ENCODE results near the gene GGTLC2. TPM values are rescaled to one million over a fixed set of nuclear protein-coding genes. Genes with fewer than 3 reads are reported as not detected.
"Not testable (repeated sequence)": the region's sequence is repeated elsewhere in the genome, so short reads cannot be mapped to it uniquely, and the experiment has no call there.

GGTLC2 gene
- total RNA-seq, 1 donor from 2014 or later, result 6.5 TPM

DNA sequence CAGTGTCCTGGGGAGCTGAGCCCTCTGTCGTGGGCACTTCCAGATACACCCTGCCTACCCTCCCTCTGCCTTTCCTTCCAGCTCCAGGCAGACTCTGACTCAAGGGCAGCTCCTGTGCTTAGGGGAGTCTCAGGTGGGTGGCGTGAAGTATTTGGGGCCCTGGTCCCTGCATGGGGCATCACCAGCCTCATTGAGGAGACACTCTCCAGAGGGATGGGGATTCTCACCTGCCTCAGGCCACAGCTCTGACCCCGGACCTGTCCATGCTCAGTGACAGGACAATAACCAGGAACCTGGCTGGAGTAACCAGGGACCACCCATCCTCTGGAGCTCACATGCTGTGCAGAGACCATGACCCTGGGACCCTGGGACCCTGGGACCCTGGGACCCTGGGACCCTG is 41.2 kb downstream of the GGTLC2 start:
- no peaks in the 10 kb centered on the region for H3K27me3 ChIP-seq
- no peak for DNase-seq

DNA sequence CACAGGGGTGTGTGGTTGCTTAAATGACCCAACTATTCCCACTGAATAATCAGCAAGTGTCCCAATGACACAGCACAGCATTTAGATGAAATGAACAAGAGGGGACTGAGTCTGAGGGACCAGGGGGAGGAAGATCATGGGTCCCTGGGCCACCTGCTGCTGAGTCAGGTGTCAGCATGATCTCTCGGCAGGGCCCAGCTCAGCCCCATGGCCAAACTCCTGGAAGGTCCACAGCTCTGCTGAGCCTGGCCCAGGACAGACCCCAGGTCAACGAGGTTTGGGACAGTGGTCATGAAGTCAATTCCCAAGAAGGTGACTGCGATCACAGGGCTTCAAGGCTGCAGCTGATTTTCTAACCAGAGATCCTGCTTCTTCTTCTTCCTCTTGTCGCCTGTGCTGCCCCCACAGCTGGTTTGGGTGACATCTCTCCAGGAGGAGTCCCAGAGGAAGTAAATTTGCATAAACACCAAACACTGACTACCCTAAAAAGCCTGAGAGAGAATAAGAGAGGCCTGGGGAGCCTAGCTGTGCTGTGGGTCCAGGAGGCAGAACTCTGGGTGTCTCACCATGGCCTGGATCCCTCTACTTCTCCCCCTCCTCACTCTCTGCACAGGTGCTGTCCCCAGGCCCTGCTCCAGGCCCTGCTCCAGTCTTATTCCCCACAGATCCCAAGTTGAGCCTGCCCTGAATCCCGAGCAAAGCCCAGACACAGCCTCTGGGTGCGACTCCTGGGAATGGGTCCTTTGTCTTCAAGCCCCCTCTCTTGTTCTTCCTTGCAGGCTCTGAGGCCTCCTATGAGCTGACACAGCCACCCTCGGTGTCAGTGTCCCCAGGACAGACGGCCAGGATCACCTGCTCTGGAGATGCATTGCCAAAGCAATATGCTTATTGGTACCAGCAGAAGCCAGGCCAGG is 42.0 kb downstream of the GGTLC2 start:
- ATAC-seq; H3K9me3 ChIP-seq; H3K27ac ChIP-seq; H3K4me1 ChIP-seq; H3K27me3 ChIP-seq; H3K4me3 ChIP-seq; intact Hi-C loops (cut with DNase I); H3K36me3 ChIP-seq; DNase-seq: not testable (repeated sequence)

More for the DNA sequence above, 41.2 kb downstream of the GGTLC2 start:
- TF ChIP-seq, protein P1, sequence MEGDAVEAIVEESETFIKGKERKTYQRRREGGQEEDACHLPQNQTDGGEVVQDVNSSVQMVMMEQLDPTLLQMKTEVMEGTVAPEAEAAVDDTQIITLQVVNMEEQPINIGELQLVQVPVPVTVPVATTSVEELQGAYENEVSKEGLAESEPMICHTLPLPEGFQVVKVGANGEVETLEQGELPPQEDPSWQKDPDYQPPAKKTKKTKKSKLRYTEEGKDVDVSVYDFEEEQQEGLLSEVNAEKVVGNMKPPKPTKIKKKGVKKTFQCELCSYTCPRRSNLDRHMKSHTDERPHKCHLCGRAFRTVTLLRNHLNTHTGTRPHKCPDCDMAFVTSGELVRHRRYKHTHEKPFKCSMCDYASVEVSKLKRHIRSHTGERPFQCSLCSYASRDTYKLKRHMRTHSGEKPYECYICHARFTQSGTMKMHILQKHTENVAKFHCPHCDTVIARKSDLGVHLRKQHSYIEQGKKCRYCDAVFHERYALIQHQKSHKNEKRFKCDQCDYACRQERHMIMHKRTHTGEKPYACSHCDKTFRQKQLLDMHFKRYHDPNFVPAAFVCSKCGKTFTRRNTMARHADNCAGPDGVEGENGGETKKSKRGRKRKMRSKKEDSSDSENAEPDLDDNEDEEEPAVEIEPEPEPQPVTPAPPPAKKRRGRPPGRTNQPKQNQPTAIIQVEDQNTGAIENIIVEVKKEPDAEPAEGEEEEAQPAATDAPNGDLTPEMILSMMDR (IDR thresholded peaks at IDR 0.05), result no peak
- H3K4me1 ChIP-seq, result no peaks in the 10 kb centered on the region
- no peak overlapping the region for H3K4me3 ChIP-seq
- no peaks in the 10 kb centered on the region for H3K9me3 ChIP-seq
- H3K36me3 ChIP-seq, result no peaks in the 10 kb centered on the region
- no peak overlapping the region for H3K27ac ChIP-seq
- no peak for ATAC-seq
- intact Hi-C loops (cut with DNase I), result no loop called here

DNA sequence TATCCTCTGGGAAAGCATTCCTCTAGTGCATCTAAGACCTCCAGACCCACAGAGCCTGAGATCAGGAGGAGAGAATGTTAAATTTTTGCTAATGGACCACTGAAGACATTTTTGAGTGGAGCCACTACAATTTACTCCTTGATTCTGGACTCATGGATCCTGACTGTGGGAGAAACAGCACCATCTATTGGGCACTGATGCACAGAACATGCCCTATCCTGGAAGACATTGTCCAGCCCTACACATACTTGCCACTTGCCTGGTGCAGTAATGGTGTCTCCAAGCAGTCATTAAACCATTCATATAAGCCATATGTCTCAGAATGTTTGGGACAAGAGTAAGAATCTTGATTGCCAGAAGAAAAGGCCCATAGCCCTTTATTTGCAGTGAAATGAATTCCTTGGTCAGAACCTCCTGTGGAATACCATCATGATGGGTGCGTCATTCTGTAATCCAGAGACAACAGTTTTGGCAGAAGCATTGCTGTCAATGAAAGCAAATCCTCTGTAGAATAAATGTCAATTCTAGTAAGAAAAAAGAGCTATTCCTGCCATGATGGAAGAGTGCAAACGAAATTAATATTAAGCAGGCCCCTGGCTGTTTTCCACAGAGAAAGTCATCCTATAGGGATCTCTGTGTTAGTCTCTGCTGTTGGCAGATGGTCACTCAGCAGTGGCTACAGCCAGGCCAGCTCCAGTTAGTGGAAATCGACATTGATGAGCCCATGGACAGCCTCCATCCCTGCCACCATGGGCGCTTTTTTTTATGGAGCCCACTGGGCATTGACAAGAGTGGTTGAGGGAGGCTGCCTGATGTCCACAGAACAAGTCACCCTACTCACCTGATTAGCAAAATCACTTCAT is 43.5 kb downstream of the GGTLC2 start:
- DNase-seq (no peak), ATAC-seq (peak; percentile 83)
- Histone ChIP-seq H3K27ac (no peak overlapping the region), H3K4me1 (peaks cover 4% of the 10 kb centered on the region), H3K36me3 (no peaks in the 10 kb centered on the region), H3K9me3 (no peaks in the 10 kb centered on the region), H3K27me3 (no peaks in the 10 kb centered on the region), H3K4me3 (no peak overlapping the region)
- intact Hi-C loops (cut with DNase I), result no loop called here
- TF ChIP-seq, protein P1 (IDR thresholded peaks at IDR 0.05), result peak; percentile 73

DNA sequence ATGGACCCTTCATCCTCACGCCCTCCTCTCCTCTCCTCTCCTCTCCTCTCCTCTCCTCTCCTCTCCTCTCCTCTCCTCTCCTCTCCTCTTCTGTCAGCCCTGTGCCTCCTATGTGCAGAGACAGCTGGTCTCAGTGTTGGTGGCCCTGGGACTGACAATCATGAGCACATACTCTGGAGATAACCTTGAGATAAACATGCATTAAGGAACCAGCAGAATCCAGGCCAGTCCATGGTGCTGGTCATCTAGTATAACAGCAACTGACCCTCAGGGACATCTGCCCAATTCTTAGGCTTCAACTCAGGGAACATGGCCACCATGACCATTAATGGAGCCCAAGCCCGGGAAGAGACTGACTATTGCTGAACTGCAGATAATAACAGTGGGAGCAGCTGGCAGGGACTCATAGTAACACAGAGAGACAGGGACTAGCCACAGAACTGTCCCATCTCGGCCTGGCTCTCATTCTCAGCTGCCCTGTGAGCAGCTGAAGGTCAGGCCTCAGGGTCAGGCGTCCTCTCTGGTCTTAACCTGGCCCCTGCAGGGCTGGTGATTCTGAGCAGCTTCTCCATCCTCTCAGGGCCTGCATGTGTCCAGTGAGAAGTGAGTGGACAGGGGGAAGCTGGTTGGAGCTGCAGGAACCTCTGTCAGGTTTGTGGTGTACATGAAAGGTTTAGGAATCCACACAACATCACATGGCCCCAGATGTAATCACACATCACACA is 45.4 kb downstream of the GGTLC2 start:
- DNase-seq (no peak), ATAC-seq (no peak)
- Histone ChIP-seq H3K27me3 (no peaks in the 10 kb centered on the region), H3K9me3 (no peaks in the 10 kb centered on the region), H3K36me3 (no peaks in the 10 kb centered on the region), H3K27ac (no peak overlapping the region), H3K4me3 (no peak overlapping the region), H3K4me1 (peaks cover 6% of the 10 kb centered on the region)
- intact Hi-C loops (cut with DNase I), result no loop called here
- TF ChIP-seq, protein P1 (IDR thresholded peaks at IDR 0.05), result no peak

DNA sequence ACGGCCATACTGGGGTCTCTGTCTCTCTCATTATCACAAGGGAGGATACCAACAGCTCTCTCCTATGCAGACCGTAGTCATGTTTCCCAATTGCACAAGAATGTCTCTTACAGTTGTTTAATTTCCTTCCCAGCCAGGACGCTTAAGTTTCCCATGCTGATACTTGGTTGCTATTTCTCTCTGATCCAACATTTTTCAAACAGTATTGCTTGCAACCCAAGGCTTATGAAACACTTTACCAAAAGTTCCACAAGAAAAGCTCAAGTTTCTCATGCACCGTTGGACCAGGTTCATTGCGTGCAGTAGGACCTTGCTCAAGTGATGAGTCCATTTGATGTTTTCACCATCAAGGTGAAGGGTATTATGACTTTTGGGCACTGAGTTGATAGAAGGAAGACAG is 46.6 kb downstream of the GGTLC2 start:
- TF ChIP-seq, protein P1 (IDR thresholded peaks at IDR 0.05), result no peak
- H3K36me3 ChIP-seq, result no peaks in the 10 kb centered on the region
- no peaks in the 10 kb centered on the region for H3K27me3 ChIP-seq
- peaks cover 6% of the 10 kb centered on the region for H3K4me1 ChIP-seq
- DNase-seq, result no peak
- H3K4me3 ChIP-seq, result no peak overlapping the region
- no peak for ATAC-seq
- no peak overlapping the region for H3K27ac ChIP-seq
- intact Hi-C loops (cut with DNase I), result no loop called here
- H3K9me3 ChIP-seq, result no peaks in the 10 kb centered on the region

All from upper lobe of right lung (tissue), 1 donor.